Ishikawa (cell line): ENCODE data around the gene LRIT1.

ENCODE experiments used
- CEBPB ChIP-seq: IDR thresholded peaks from 2 replicates; pipeline ENCODE4 v1.6.1; 2012
- CREB1 ChIP-seq: IDR thresholded peaks from 2 replicates; pipeline ENCODE4 v1.6.1; 2012; ENCODE audit warnings: low read depth
- EGR1 ChIP-seq: IDR thresholded peaks from 2 replicates; pipeline ENCODE4 v1.6.1; 2012
- EP300 ChIP-seq: IDR thresholded peaks from 2 replicates; pipeline ENCODE4 v1.6.1; 2012; ENCODE audit warnings: borderline replicate concordance
- FOXM1 ChIP-seq: IDR thresholded peaks from 2 replicates; pipeline ENCODE4 v1.6.1; 2012; ENCODE audit warnings: low read depth, borderline replicate concordance
- NFIC ChIP-seq: IDR thresholded peaks from 2 replicates; pipeline ENCODE4 v1.6.1; 2012
- RAD21 ChIP-seq: IDR thresholded peaks from 2 replicates; pipeline ENCODE4 v1.6.1; 2012; ENCODE audit warnings: low read depth
- TAF1 ChIP-seq: IDR thresholded peaks from 2 replicates; pipeline ENCODE4 v1.6.1; 2012; ENCODE audit warnings: low read depth, mild to moderate bottlenecking
- TCF12 ChIP-seq: IDR thresholded peaks from 2 replicates; pipeline ENCODE4 v1.6.1; 2012; ENCODE audit warnings: low read depth
- TEAD4 ChIP-seq: IDR thresholded peaks from 2 replicates; pipeline ENCODE4 v1.6.1; 2012
- YY1 ChIP-seq: IDR thresholded peaks from 2 replicates; pipeline ENCODE4 v1.6.1; 2012; ENCODE audit warnings: low read depth
- ZBTB7A ChIP-seq: IDR thresholded peaks from 2 replicates; pipeline ENCODE4 v1.6.1; 2012; ENCODE audit warnings: low read depth
- TF ChIP-seq, protein P1 (sequence below): IDR thresholded peaks from 2 replicates; pipeline ENCODE4 v1.6.1; 2012
- TF ChIP-seq, protein P2 (sequence below): IDR thresholded peaks from 2 replicates; pipeline ENCODE4 v1.6.1; 2012; ENCODE audit warnings: low read depth, mild to moderate bottlenecking
- TF ChIP-seq, protein P3 (sequence below): IDR thresholded peaks from 2 replicates; pipeline ENCODE4 v1.6.1; 2012

LRIT1 gene

GRCh38 chr10:84233940-84234339 lies 7.4 kb downstream of the LRIT1 start:
- TF ChIP-seq, protein P1, sequence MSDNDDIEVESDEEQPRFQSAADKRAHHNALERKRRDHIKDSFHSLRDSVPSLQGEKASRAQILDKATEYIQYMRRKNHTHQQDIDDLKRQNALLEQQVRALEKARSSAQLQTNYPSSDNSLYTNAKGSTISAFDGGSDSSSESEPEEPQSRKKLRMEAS, result no peak
- no peak for TF ChIP-seq NFIC
- TF ChIP-seq CEBPB, result no peak
- TF ChIP-seq TEAD4, result no peak
- TF ChIP-seq, protein P2, sequence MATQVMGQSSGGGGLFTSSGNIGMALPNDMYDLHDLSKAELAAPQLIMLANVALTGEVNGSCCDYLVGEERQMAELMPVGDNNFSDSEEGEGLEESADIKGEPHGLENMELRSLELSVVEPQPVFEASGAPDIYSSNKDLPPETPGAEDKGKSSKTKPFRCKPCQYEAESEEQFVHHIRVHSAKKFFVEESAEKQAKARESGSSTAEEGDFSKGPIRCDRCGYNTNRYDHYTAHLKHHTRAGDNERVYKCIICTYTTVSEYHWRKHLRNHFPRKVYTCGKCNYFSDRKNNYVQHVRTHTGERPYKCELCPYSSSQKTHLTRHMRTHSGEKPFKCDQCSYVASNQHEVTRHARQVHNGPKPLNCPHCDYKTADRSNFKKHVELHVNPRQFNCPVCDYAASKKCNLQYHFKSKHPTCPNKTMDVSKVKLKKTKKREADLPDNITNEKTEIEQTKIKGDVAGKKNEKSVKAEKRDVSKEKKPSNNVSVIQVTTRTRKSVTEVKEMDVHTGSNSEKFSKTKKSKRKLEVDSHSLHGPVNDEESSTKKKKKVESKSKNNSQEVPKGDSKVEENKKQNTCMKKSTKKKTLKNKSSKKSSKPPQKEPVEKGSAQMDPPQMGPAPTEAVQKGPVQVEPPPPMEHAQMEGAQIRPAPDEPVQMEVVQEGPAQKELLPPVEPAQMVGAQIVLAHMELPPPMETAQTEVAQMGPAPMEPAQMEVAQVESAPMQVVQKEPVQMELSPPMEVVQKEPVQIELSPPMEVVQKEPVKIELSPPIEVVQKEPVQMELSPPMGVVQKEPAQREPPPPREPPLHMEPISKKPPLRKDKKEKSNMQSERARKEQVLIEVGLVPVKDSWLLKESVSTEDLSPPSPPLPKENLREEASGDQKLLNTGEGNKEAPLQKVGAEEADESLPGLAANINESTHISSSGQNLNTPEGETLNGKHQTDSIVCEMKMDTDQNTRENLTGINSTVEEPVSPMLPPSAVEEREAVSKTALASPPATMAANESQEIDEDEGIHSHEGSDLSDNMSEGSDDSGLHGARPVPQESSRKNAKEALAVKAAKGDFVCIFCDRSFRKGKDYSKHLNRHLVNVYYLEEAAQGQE, result no peak
- no peak for TF ChIP-seq YY1
- TF ChIP-seq EP300, result no peak
- no peak for TF ChIP-seq RAD21
- no peak for TF ChIP-seq FOXM1

- no peak for TF ChIP-seq YY1
- TF ChIP-seq CREB1, result no peak
- no peak for TF ChIP-seq FOXM1
- no peak for TF ChIP-seq EGR1
- TF ChIP-seq TCF12, result no peak
Measured at GRCh38 chr10:84232376-84232775, 9.0 kb downstream of the LRIT1 start.

- TF ChIP-seq YY1 (no peak), TAF1 (no peak), TCF12 (no peak), NFIC (no peak), CREB1 (no peak), TEAD4 (no peak), EGR1 (no peak), RAD21 (no peak), EP300 (no peak), FOXM1 (no peak), ZBTB7A (no peak), CEBPB (no peak)
- TF ChIP-seq, protein P3, sequence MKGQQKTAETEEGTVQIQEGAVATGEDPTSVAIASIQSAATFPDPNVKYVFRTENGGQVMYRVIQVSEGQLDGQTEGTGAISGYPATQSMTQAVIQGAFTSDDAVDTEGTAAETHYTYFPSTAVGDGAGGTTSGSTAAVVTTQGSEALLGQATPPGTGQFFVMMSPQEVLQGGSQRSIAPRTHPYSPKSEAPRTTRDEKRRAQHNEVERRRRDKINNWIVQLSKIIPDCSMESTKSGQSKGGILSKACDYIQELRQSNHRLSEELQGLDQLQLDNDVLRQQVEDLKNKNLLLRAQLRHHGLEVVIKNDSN, result no peak
- TF ChIP-seq, protein P2, result no peak
- TF ChIP-seq, protein P1, result no peak
Measured at GRCh38 chr10:84230359-84230758, 11.0 kb downstream of the LRIT1 start.

DNA sequence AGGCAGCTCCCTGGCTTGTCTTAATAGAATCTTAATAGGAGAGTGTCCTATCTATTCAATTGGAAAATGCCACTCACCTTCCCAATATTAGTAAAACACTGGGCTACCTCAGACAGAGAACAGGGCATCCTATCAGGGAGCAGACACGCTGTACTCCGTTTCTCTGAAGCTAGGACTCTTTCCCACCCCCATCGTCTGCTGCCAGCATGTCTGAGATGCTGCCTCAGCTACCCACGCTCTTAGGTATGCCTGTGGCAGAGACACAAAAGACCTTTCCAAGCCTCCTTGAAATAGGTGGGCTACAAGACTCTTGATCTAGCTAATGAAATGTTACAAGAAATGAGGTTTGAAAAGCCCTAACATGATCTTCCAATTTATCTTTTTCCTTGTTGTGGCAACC lies 13.5 kb downstream of the LRIT1 start:
- TF ChIP-seq EGR1, result no peak
- no peak for TF ChIP-seq TEAD4
- no peak for TF ChIP-seq ZBTB7A
- TF ChIP-seq CEBPB, result no peak
- TF ChIP-seq, protein P2, result no peak
- TF ChIP-seq TCF12, result no peak
- no peak for TF ChIP-seq NFIC
- TF ChIP-seq, protein P1, result no peak
- no peak for TF ChIP-seq CREB1
- TF ChIP-seq TAF1, result no peak
- TF ChIP-seq YY1, result no peak
- no peak for TF ChIP-seq RAD21
- no peak for TF ChIP-seq EP300
- TF ChIP-seq, protein P3, result no peak
- TF ChIP-seq FOXM1, result no peak
